Lung (tissue), 12 donors: ENCODE measurements around the gene PTPRC. TPM values are rescaled to one million over a fixed set of nuclear protein-coding genes. Genes with fewer than 3 reads are reported as not detected.

ENCODE experiments used
- ATAC-seq: fragments of 200-7000 bp; cut with Tn5 transposase; one replicate; pipeline ENCODE4 v1.9.1; 2020; ENCODE audit warnings: moderate number of reproducible peaks; ENCODE audit not compliant: insufficient read depth, low FRiP score
- DNase-seq, 3 donors: peaks; one replicate each; pipeline ENCODE4 v3.0.0-alpha.2; 2013 to 2017
- H3K27ac ChIP-seq, 2 donors: one replicate each; pipeline ENCODE4 v1.5.1; 2013; ENCODE audit warnings: mild to moderate bottlenecking in 2 of 2, moderate library complexity in 2 of 2, control low read depth in 1 of 2, inconsistent platforms in 1 of 2, low read depth in 1 of 2, low read length in 1 of 2
- H3K27me3 ChIP-seq, 3 donors: one replicate each; pipeline ENCODE4 v1.5.1; 2013; ENCODE audit warnings: low read length in 2 of 3; ENCODE audit not compliant: control insufficient read depth in 3 of 3, insufficient read depth in 3 of 3
- H3K36me3 ChIP-seq, 4 donors: one replicate each; pipeline ENCODE4 v1.5.1; 2013; ENCODE audit warnings: low read length in 4 of 4, mild to moderate bottlenecking in 1 of 4, moderate library complexity in 1 of 4; ENCODE audit not compliant: control insufficient read depth in 4 of 4, insufficient read depth in 4 of 4
- H3K4me1 ChIP-seq, 5 donors: one replicate each; pipeline ENCODE4 v1.5.1; 2013; ENCODE audit warnings: low read length in 5 of 5, mild to moderate bottlenecking in 2 of 5, moderate library complexity in 1 of 5; ENCODE audit not compliant: control insufficient read depth in 5 of 5, insufficient read depth in 5 of 5
- H3K4me3 ChIP-seq: one replicate; pipeline ENCODE4 v1.5.1; 2013; ENCODE audit warnings: mild to moderate bottlenecking, control low read depth, moderate library complexity
- H3K9ac ChIP-seq, 2 donors: one replicate each; pipeline ENCODE4 v1.5.1; 2013; ENCODE audit warnings: low read length in 2 of 2, control low read depth in 1 of 2; ENCODE audit not compliant: insufficient read depth in 1 of 2
- H3K9me3 ChIP-seq, 4 donors: one replicate each; pipeline ENCODE4 v1.5.1; 2013; ENCODE audit warnings: low read length in 3 of 4, mild to moderate bottlenecking in 1 of 4, moderate library complexity in 1 of 4; ENCODE audit not compliant: control insufficient read depth in 4 of 4, insufficient read depth in 3 of 4
- CTCF ChIP-seq: IDR thresholded peaks from 2 replicates; pipeline ENCODE4 v1.5.1; 2012; ENCODE audit warnings: mild to moderate bottlenecking; ENCODE audit errors: control extremely low read depth, extremely low read depth
- WGBS, 2 donors: extraction: QIAGEN DNeasy Blood & Tissue Kit; methylation state at CpG; one replicate each; pipeline ENCODE4 v1.1.7; 2013; 5-methylcytosine and 5-hydroxymethylcytosine counted together
- polyA plus RNA-seq, 2 donors: library from polyadenylated mRNA; stranded (reverse); fragments of 200-250 nt; gene quantifications; one replicate each; pipeline ENCODE4 v1.2.1, GENCODE V29; 2013
- total RNA-seq, 2 donors: library from RNA; depleted of rRNA in 1 of 2; stranded (reverse); fragments of >200 nt in 1 of 2; gene quantifications; one replicate each; pipeline ENCODE4 v1.2.1, GENCODE V29; 2014 to 2021
- donor health status: control.
- donor health status: control.
- donor health status: Bipolar disorder and iron deficiency.
- donor health status: healthy.
- donor health status: DM: yes; HTN: yes; CAD: no.

PTPRC gene
- total and polyA plus RNA-seq, 4 donors: 8.2 to 142 (median 86.1) TPM

GRCh38 chr1:198741744-198742143 lies 102.9 kb downstream of the PTPRC start:
- H3K4me3 ChIP-seq: no peak overlapping the region
- H3K27me3 ChIP-seq: no peaks in the 10 kb centered on the region
- H3K4me1 ChIP-seq: no peaks in the 10 kb centered on the region
- ATAC-seq: no peak
- WGBS, 2 donors: 73 to 90% methylated on average over 3 of the region's 3 CpGs
- peaks cover 0 to 4% (median 0%) of the 10 kb centered on the region in 4 donors for H3K9me3 ChIP-seq
- H3K9ac ChIP-seq: no peak overlapping the region
- no peaks in the 10 kb centered on the region for H3K36me3 ChIP-seq
- no peak overlapping the region for H3K27ac ChIP-seq
- TF ChIP-seq CTCF: no peak
- DNase-seq: no peak

- no peak overlapping the region for H3K27ac ChIP-seq
- no peaks in the 10 kb centered on the region for H3K27me3 ChIP-seq
- DNase-seq: no peak
- 94% methylated on average over 2 of the region's 2 CpGs for WGBS, 2 donors
- no peak for ATAC-seq
- no peaks in the 10 kb centered on the region for H3K9me3 ChIP-seq
- H3K4me1 ChIP-seq: no peaks in the 10 kb centered on the region
- TF ChIP-seq CTCF: no peak
- no peaks in the 10 kb centered on the region for H3K36me3 ChIP-seq
- H3K4me3 ChIP-seq: no peak overlapping the region
- no peak overlapping the region for H3K9ac ChIP-seq
Measured at GRCh38 chr1:198747127-198747526, 108.3 kb downstream of the PTPRC start.

- Histone ChIP-seq H3K27ac (no peak overlapping the region), H3K9ac (no peak overlapping the region), H3K9me3 (no peaks in the 10 kb centered on the region), H3K36me3 (no peaks in the 10 kb centered on the region), H3K4me1 (no peaks in the 10 kb centered on the region), H3K4me3 (no peak overlapping the region), H3K27me3 (no peaks in the 10 kb centered on the region)
- no peak for ATAC-seq
- DNase-seq: no peak
- 96 to 100% methylated on average over 1 of the region's 1 CpG for WGBS, 2 donors
- no peak for TF ChIP-seq CTCF
Measured at GRCh38 chr1:198749279-198749678, 110.4 kb downstream of the PTPRC start.

- Histone ChIP-seq H3K27ac (no peak overlapping the region), H3K36me3 (no peaks in the 10 kb centered on the region), H3K27me3 (no peaks in the 10 kb centered on the region), H3K4me1 (no peaks in the 10 kb centered on the region), H3K9ac (no peak overlapping the region), H3K4me3 (no peak overlapping the region), H3K9me3 (no peaks in the 10 kb centered on the region)
- WGBS, 2 donors: 83 to 89% methylated on average over 3 of the region's 3 CpGs
- no peak for DNase-seq
- TF ChIP-seq CTCF: no peak
- ATAC-seq: no peak
Measured at GRCh38 chr1:198750081-198750480, 111.2 kb downstream of the PTPRC start.
